HFFc6 (cell line): Measurements from ENCODE around the gene KIRREL3. TPM values are rescaled to one million over a fixed set of nuclear protein-coding genes. Genes with fewer than 3 reads are reported as not detected.

Experiments used
- DNase-seq: peaks from one replicate; pipeline ENCODE4 v3.0.0-alpha.2; 2018
- H3K27ac Mint-ChIP-seq: 2 replicates; pipeline ENCODE4 v1.8.0; 2020; ENCODE audit warnings: mild to moderate bottlenecking, mixed read lengths
- H3K27me3 Mint-ChIP-seq: 2 replicates; pipeline ENCODE4 v1.8.0; 2021; ENCODE audit warnings: mild to moderate bottlenecking, moderate library complexity, mixed read lengths; ENCODE audit not compliant: insufficient read depth
- H3K36me3 Mint-ChIP-seq: 2 replicates; pipeline ENCODE4 v1.8.0; 2021; ENCODE audit warnings: low read depth, mixed read lengths
- H3K4me1 Mint-ChIP-seq: 2 replicates; pipeline ENCODE4 v1.8.0; 2020; ENCODE audit warnings: low read depth, mixed read lengths
- H3K4me3 Mint-ChIP-seq: 2 replicates; pipeline ENCODE4 v1.8.0; 2020; ENCODE audit warnings: mild to moderate bottlenecking, moderate library complexity, mixed read lengths
- H3K9me3 Mint-ChIP-seq: 2 replicates; pipeline ENCODE4 v1.8.0; 2020; ENCODE audit warnings: mild to moderate bottlenecking, mixed read lengths
- total RNA-seq, 6 experiments: library from RNA; stranded (reverse); fragmentation: NEBNext Ultra II Directional; extraction: Animal tissue kit (Norgen Biotek cat#: 25700); gene quantifications; 2 replicates in 1 of 6; 3 replicates in 5 of 6; pipeline ENCODE4 v1.2.3, GENCODE V29; 2021
- TF ChIP-seq, protein P1 (sequence below): fragments of 200-600 bp; sonication (generic); IDR thresholded peaks from 2 replicates; pipeline ENCODE4 v1.5.0; 2021; ENCODE audit warnings: antibody characterized with exemption, mild to moderate bottlenecking

Gene KIRREL3
- total RNA-seq, 6 experiments from 2014 or later, result 22.2 to 38.2 (median 33.2) TPM

DNA sequence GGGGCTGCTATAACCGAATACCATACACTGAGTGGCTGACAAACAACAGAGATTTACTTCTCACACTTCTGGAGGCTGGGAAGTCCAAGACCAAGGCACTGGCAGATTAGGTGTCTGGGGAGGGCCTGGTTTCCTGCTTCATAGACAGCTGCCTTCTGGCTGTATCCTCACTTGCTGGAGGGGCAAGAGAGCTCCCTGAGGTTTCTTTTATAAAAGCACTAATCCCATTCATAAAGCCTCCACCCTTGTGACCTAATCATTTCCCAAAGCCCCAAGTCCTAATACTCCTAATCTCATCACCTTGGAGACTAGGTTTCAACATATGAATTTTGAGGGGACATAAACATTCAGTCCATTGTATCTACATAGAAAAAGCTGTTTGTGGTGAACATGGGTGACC lies 131.8 kb downstream of the KIRREL3 start:
- Mint-ChIP-seq H3K4me3 (no peak overlapping the region), H3K9me3 (no peaks in the 10 kb centered on the region), H3K4me1 (peaks cover 18% of the 10 kb centered on the region), H3K27ac (no peak overlapping the region), H3K27me3 (peaks cover 2% of the 10 kb centered on the region), H3K36me3 (peaks cover 7% of the 10 kb centered on the region)
- TF ChIP-seq, protein P1, sequence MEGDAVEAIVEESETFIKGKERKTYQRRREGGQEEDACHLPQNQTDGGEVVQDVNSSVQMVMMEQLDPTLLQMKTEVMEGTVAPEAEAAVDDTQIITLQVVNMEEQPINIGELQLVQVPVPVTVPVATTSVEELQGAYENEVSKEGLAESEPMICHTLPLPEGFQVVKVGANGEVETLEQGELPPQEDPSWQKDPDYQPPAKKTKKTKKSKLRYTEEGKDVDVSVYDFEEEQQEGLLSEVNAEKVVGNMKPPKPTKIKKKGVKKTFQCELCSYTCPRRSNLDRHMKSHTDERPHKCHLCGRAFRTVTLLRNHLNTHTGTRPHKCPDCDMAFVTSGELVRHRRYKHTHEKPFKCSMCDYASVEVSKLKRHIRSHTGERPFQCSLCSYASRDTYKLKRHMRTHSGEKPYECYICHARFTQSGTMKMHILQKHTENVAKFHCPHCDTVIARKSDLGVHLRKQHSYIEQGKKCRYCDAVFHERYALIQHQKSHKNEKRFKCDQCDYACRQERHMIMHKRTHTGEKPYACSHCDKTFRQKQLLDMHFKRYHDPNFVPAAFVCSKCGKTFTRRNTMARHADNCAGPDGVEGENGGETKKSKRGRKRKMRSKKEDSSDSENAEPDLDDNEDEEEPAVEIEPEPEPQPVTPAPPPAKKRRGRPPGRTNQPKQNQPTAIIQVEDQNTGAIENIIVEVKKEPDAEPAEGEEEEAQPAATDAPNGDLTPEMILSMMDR, result no peak
- DNase-seq, result no peak

DNA sequence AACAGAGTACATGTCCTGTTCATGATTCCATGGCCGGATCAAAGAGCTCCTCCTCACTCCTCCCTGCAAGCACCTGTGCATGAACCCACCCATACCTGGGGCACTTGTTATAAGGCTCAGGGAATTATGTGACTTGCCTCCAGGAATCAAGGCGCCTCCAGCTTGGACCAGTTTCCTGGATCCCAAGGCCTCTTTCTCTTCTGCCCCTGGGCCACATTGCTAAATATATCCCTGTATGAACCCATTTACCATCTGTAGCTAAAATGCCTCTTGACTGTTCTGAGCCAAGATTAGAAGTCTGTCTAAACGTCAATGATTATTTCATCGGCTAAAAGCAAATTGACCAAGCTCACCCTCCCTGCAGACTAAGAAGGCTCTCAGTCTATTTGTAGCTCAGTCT lies 135.6 kb downstream of the KIRREL3 start:
- Mint-ChIP-seq H3K36me3 (peaks cover 17% of the 10 kb centered on the region), H3K4me1 (peaks cover 6% of the 10 kb centered on the region; the same call in 1 of the 2 replicates), H3K9me3 (no peaks in the 10 kb centered on the region), H3K27me3 (peaks cover 1% of the 10 kb centered on the region), H3K27ac (no peak overlapping the region), H3K4me3 (no peak overlapping the region)
- TF ChIP-seq, protein P1, result no peak
- no peak for DNase-seq

DNA sequence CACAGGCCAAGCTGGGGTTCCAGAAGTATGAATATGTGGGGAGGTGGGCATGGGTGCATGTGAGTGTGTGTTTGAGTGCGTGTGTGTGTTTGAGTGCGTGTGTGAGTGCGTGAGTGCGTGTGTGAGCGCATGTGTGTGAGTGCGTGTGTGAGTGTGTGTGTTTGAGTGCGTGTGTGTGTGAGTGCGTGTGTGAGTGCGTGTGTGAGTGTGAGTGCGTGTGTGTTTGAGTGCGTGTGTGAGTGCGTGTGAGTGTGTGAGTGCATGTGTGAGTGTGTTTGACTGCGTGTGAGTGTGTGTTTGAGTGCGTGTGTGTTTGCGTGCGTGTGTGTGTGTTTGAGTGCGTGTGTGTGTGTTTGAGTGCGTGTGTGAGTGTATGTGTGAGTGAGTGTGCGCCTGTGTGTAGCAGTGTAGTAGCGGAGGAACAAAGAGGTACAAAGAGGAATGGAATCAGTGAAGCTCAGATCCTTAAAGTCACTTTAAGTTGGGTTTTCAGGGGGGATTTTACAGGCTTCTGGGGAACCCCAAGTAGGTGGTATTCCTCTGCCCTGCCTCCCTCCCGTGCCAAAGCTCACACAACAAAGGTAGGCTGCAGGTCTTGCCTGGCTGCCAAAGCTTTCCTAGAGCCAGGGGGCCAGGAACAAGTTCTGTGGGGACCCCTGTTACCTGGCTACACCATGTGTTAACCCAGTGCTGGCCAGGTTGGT lies 137.1 kb downstream of the KIRREL3 start:
- Mint-ChIP-seq H3K4me1 (peaks cover 6% of the 10 kb centered on the region; the same call in 1 of the 2 replicates), H3K27me3 (peaks cover 1% of the 10 kb centered on the region), H3K27ac (no peak overlapping the region), H3K9me3 (no peaks in the 10 kb centered on the region), H3K36me3 (peaks cover 23% of the 10 kb centered on the region), H3K4me3 (no peak overlapping the region)
- no peak for DNase-seq
- TF ChIP-seq, protein P1, result no peak

DNA sequence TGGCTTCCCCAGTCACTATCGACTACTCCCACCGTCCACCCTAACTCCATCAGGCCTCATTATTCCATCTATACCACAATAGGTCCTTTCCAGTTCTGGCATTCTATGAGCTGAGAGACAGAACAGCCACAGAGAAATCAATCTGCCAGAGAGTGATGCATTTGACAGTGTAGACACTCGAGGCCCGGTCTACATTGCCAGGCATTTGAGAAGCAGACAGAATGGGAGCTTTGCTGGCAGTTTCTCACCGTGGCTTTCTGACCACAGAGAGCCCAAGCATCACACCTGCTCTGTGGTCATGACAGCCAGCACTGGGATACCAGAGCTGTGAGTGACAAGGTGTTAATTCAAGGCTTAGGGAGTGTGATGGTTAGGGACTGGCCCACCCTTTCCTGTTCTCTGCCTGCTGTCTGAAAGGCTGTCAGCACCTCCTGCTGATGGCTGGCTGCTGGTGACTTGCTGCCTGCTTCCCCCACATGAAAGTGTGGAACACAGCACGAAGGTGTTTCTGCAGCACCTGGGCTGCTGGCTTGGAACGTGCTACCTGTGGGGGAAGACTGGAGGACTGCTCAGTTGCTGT lies 137.8 kb downstream of the KIRREL3 start:
- Mint-ChIP-seq H3K9me3 (no peaks in the 10 kb centered on the region), H3K4me3 (no peak overlapping the region), H3K4me1 (no peaks in the 10 kb centered on the region; the same call in 1 of the 2 replicates), H3K36me3 (peaks cover 29% of the 10 kb centered on the region), H3K27me3 (peaks cover 1% of the 10 kb centered on the region), H3K27ac (no peak overlapping the region)
- no peak for DNase-seq
- TF ChIP-seq, protein P1, result no peak

DNA sequence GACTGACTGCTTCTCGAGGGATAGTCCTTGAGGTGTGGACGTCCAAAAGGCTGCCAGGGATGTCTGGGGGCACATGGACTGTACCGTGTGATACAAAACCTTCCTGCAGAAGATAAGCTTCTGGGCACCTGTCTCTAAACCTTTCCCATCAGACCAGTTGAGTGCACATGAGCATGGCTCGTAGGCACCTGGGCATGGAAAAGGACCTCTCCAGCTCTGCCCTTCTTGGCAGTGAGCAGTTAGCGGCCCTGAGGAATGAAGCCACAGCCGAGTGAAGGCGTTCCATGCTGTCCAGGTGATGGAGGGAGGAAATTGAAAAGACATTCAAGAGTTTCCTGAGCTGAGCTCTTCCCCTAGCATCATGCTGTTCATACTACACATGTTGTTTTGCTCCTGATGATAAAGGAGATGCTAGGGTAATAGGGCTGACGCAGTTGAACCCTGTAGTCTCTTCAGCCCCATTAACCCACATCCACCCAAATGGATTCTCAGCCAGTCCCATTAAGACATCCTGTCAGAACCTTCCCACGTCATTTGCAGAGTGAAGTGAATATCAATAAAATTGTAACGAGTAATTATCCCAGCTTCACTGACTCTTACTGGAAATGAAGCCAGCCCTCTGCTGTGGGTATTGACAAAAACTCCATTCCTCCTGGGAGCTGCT lies 138.6 kb downstream of the KIRREL3 start:
- no peaks in the 10 kb centered on the region for H3K4me1 Mint-ChIP-seq
- TF ChIP-seq, protein P1, result no peak
- peaks cover 29% of the 10 kb centered on the region for H3K36me3 Mint-ChIP-seq
- no peak overlapping the region for H3K27ac Mint-ChIP-seq
- no peak overlapping the region for H3K4me3 Mint-ChIP-seq
- peaks cover 1% of the 10 kb centered on the region for H3K27me3 Mint-ChIP-seq
- DNase-seq, result no peak
- no peaks in the 10 kb centered on the region for H3K9me3 Mint-ChIP-seq
